HG03135 (cell line): Measurements from ENCODE around the gene CUTA.

Experiments used
- ATAC-seq: cut with Tn5 transposase; IDR thresholded peaks from one replicate; pipeline ENCODE4 v1.9.1; 2021; ENCODE audit warnings: mild to moderate bottlenecking, moderate library complexity; ENCODE audit not compliant: unreplicated experiment

CUTA gene, protein sequence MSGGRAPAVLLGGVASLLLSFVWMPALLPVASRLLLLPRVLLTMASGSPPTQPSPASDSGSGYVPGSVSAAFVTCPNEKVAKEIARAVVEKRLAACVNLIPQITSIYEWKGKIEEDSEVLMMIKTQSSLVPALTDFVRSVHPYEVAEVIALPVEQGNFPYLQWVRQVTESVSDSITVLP

DNA sequence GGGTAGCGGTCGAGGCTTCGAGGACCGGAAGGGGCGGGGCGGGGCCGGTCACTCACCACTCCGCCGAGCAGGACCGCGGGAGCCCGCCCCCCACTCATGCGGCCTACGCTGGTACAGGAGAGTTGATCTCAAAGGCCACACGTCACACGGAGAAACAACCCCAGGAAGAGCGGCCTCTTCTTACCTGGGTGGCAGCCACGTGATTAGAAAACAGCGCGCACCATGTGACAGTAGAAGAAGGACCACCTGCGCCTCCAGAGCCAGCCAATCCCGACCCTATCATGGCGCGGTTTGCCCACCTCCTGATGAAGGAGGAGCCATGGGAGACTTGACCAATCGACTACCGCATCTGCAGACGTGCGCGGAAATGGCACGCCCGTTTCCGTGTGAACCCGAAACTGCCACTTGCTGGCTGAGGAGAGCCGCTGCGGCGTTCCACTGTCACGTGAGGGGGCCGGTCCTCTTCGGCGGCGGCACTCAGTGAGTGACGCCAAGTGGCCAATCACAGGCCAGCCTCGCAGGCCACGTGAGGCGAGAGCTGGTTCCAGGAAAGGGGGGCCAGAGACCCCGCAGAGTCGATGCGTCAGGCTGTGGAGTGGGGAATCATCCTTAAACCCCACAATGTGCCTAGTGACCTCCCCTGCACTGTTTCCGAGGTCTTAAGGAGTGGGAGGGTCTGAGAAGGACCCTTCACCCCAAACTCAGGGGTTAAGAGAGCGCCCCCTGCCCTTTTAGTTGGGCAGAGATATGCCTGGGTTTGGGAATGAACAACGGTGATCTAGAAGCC, at the start of gene CUTA:
Gene CUTA (minus strand): TSS at position 205 of the 787 bp plus-strand sequence. CDS start 107 bp downstream, at position 98.
- peak; percentile 85 for ATAC-seq

DNA sequence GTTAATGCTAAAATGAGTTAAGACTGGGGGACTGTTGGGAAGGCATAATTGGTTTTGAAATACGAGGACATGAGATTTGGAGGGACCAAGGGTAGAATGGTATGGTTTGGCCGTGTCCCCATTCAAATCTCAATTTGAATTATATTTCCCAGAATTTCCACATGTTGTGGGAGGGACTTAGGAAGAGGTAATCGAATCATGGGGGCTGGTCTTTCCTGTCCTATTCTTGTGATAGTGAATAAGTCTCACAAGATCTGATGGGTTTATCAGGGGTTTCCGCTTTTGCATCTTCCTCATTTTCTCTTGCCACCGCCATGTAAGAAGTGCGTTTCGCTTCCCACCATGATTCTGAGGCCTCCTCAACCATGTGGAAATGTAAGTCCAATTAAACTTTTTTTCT, 49.2 kb upstream of the CUTA start:
- no peak for ATAC-seq

DNA sequence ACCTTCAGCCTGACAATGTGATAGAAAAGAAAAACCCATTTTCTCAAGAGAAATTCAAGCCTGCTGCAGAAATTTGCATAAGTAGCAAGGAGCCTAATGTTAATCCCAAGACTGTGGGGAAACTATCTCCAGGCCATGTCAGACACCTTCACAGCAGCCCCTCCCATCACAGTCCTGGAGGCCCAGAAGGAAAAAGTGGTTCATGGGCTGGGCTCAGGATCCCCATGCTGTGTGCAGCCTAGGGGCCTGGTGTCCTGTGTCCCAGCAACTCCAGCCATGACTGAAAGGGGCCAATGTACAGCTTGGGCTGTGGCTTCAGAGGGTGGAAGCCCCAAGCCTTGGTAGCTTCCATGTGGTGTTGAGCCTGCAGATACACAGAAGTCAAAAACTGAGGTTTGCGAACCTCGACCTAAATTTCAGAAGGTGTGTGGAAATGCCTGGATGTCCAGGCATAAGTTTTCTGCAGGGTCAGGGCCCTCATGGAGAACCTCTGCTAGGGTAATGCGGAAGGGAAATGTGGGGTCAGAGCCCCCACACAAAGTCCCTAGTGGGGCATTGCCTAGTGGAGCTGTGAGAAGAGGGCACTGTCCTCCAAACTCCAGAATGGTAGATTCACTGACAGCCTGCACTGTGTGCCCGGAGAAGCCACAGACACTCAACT, 48.3 kb upstream of the CUTA start:
- ATAC-seq = no peak

DNA sequence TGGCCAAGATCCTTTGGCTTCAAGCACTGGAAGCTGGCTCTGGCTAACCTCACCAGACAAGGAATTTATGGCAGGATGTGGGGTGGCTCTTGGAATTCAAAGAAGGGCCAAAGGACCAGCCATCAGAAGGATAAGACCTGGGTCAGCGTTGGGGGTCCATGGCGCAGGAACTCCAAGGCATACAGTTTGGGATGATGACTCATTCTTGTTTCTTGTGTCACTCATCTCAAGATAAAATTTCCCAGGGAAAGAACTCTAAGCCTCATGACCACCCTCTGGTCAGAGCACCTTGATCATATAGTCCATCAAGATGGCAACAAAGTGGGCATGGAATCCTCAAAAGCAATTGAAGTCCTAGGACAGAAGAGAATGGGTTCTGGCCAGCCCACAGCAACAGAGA, 41.3 kb upstream of the CUTA start:
- no peak for ATAC-seq

DNA sequence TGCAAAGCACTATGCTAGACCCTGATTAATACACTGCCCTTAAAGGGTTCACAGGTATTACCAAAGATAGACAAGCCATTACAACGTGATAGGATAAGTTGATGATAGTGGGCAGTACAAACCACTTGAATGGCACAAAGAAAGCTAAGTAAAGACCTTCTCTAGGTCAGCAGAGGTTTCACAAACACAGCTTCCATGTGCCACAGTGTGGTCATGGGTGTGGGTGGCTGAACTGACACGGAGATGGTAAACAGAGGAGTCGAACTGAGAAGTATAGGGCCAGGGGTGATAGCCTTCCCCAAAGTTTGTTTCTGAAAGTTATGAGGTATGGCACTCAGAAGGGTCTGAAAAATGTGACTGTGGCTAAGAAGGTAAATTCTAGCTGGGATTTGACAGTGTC, 40.8 kb upstream of the CUTA start:
- no peak for ATAC-seq

DNA sequence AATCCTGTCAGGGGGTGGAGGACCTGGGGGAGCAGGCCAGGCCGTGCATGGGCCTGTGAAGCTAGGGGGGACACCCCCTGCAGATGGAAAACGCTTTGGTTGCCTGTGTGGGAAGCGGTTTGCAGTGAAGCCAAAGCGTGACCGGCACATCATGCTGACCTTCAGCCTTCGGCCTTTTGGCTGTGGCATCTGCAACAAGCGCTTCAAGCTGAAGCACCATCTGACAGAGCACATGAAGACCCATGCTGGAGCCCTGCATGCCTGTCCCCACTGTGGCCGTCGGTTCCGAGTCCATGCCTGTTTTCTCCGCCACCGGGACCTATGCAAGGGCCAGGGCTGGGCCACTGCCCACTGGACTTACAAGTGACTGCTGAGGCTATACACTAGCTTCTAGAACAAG, 38.2 kb upstream of the CUTA start:
- ATAC-seq = no peak

DNA sequence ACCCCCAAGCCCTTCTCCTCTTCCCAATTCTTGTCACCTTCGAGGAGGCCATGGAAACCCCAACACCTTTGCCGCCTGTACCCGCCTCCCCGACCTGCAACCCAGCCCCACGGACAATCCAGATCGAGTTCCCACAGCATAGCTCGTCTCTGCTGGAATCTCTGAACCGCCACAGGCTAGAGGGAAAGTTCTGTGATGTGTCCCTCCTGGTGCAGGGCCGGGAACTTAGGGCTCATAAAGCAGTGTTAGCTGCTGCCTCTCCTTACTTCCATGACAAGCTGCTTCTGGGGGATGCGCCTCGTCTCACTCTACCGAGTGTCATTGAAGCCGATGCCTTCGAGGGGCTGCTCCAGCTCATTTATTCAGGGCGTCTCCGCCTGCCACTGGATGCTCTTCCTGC, 37.1 kb upstream of the CUTA start:
- ATAC-seq = no peak

DNA sequence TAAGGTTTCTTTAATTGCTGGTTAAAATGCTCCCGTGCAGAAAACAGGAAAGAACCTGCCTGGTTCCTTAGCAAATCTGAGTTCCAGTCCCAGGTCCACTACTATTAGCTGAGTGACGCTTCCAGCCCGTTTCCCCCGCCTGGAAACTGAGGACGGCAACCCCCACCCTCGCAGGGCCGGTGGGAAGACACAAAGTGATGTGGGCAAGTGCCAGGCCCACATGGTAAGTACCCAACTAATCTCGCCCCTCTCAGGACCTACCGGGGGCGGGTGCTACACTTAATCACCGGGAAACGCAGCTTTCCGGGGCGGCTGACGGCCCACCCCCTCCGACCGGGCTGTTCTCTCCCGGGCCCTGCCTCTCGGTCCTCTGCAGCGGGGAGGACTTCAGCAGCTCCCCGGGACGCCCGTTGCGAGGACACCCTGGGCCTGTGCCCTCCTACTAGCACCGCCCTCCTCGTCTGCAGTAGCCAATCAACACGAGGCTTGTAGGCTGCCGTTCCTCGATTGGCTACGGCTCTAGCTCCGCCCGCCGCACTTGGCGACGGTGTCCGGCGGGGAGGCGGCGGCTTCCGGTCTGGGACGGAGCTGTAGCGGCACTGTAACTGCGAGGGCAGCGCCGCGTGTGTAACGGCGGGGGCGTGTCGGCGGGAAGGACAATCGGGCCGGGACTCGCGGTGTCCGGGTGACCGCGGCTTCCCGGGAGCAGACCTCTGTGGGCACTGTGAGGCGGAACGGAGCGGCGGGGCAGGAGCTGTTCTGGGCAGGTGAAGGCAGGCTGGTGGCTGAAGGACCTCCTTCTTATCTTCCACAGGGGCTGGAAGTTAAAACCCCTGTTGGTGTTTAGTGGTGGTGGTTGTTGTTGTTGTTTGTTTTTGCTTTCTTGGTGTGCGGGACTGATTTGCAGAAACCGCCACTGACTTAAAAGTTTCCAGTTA, 36.4 kb upstream of the CUTA start, which contains the start of gene ZBTB9:
Gene ZBTB9 (plus strand): TSS at position 568 of the 938 bp plus-strand sequence. CDS start 525 bp downstream, outside the sequence.
- ATAC-seq = peak; percentile 97

DNA sequence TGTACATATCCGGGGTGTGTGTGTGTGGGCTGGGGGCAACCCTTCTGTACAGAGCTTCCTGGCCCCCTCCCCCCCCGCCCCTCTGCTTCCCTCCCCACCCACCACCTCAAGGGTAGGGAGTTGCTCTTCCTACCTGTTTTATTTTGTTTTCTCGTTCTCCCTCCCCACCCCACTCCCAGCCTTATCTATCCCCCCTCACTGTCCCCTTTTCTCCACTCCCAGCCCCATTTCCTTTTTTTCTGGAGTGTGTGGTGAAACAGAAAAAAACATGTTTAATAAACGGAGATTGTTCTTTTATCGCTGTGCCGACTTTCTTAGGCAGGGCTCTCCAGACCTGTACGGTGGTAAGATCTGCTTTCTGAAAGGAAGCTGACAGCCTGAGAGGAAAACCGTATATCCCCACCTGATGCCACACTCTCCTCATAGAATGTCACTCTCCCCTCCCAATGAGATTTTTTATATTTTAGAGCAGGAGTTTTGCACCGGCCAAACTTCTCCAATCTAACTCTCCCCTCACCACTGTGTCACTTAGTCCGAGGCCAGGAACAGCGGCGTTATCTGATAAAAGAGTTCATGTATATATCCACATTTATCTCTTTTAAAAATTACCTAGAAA, 35.6 kb upstream of the CUTA start:
- no peak for ATAC-seq

DNA sequence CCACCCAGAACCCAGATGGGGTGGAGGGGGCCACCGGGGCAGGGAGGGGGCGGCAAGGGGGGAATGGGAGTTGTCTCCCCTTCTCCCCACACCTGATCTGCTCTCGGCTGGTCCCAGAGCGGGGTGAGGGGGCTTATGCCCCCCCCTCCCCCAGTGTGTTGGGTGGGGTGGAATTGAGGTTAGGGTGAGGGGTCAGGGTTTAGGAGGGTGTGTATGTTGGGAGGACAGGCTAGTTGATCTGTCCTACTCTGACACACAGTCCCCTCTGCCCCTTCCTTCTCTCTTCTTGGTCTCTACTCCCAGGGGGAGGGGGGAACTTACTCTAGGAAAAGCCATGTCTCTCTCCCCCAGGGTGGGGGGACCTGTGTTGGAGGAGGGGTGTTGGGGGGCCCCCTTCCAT, 34.6 kb upstream of the CUTA start:
- ATAC-seq = no peak

DNA sequence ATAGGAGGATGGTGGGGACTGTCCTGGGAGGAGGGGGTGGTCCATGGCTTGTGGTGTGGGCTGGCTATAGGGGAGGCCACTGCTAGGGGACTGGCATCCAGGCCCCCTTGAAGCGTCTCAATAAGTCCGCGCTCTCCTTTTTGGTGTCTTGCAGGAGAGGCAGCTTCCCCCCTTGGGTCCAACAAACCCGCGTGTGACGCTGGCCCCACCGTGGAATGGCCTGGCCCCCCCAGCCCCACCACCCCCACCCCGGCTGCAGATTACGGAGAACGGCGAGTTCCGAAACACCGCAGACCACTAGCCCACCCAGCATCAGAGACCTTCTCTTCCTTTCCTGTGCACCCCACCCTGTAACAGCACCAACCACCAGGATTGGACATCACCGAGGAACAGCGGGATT, 33.7 kb upstream of the CUTA start:
- no peak for ATAC-seq

DNA sequence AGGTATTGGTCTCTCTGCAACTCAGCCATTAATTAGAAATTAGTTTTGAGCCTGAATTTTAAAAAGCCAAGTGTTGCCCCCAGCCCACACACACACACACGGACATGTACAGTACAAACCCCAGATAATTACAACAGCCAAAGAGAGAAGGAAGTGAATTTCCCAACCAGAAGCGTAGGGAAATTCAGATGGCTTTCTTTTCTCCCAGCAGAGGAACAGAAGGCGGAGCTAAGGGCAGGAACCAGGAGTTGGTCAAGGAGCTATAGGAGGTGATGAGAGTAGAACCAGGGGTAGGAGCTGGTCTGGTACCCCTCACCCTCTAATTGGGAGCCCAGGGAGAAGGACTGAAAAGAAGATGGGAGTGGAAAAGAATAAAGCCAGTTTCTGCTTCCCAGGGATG, 32.5 kb upstream of the CUTA start:
- no peak for ATAC-seq

DNA sequence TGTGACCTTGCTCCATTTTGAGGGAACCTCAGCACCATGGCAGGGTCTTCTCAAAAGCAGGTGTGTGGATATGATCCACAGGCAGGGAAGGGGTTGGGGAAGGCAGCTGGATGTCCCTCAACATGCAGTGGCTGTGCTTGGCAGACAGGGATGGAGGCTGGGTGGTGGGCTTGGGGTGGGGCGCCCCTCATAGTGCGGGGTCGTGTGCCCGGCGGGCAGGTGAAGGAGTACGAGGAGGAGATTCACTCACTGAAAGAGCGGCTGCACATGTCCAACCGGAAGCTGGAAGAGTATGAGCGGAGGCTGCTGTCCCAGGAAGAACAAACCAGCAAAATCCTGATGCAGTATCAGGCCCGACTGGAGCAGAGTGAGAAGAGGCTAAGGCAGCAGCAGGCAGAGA, 28.4 kb upstream of the CUTA start:
- no peak for ATAC-seq

DNA sequence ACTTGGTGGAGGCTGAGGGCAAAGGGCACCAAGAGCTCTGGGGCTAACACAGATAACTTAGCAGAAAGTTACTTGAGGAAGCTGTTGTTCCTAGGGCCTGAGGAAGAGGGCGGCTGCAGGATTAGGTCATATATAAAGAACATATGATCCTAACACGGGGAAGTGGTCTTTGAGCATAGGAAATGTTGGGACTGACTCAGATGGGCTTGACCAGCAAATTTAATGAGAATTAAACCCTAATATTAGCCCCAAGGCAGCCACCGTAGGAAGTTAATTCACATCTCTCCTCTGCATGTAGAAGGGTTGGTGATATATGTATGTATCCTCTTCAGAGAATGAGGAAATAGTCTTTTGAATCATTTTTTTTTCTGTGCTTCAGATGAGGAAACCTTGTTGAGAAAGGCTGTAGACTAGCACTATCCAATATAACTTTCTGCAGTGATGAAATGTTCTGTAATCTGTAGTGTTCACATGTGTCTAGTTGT, 27.3 kb upstream of the CUTA start:
- no peak for ATAC-seq

DNA sequence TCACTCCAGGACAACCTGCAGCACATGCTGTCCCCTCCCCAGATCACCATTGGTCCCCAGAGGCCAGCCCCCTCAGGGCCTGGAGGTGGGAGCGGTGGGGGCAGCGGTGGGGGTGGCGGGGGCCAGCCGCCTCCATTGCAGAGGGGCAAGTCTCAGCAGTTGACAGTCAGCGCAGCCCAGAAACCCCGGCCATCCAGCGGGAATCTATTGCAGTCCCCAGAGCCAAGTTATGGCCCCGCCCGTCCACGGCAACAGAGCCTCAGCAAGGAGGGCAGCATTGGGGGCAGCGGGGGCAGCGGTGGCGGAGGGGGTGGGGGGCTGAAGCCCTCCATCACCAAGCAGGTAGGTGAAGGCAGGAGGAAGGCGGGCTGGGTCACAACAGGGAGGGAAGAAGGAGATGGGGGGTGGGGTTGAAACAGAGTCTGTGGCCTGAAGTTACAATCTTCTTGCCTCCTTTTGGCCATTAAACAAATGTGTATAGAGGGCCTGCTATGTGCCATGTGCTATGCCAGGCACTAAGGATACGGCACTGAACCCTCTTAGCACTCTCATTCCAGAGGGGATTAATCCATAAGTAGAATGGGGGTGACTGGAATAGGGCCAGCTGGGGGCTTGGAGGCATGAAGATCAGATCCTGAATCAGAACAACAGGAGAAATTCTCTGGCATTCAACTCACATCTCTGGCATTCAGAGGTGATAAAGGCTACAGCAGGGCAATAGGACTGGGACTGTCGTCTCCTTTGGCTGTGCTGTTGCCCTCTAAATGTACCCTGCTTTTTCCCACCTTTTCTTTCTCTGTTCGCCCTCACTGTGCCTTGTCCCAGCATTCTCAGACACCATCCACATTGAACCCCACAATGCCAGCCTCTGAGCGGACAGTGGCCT, 26.0 kb upstream of the CUTA start:
- no peak for ATAC-seq

DNA sequence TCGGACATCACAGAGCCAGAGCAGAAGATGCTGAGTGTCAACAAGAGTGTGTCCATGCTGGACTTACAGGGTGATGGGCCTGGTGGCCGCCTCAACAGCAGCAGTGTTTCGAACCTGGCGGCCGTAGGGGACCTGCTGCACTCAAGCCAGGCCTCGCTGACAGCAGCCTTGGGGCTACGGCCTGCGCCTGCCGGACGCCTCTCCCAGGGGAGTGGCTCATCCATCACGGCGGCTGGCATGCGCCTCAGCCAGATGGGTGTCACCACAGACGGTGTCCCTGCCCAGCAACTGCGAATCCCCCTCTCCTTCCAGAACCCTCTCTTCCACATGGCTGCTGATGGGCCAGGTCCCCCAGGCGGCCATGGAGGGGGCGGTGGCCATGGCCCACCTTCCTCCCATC, 25.1 kb upstream of the CUTA start:
- ATAC-seq = no peak

DNA sequence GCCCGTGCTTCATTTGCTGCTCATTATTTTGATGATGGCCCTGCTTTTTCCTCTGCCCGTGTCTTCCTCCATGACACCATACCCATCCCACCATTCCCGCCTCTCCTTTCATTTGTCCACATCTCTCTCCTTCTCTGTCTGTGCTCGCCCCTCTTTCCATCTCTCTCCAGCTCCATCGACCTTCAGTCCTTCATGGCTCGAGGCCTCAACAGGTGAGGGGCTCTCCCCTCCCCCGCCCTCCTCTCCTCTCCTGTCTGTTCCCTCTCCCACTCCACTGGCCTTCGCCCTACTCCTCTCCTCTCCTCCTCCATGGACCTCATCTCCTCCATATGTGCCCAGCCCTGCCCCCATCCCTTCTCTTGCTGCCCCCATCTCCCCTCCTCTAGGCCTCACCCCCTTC, 24.4 kb upstream of the CUTA start:
- no peak for ATAC-seq

DNA sequence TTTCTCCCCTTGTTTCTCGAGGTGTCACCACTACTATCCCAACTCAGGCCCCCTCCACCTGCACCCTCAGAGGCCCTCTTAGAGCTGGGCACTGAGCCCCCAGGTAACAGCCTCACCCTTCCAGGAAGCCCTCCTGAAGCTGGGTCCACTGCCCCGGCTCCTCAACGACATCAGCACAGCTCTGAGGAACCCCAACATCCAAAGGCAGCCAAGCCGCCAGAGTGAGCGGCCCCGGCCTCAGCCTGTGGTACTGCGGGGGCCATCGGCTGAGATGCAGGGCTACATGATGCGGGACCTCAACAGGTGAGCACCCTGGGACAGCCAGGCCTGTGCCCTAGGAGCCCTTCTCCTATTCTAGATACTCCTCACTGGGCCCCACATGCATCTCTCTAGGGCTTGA, 23.6 kb upstream of the CUTA start:
- ATAC-seq = no peak

DNA sequence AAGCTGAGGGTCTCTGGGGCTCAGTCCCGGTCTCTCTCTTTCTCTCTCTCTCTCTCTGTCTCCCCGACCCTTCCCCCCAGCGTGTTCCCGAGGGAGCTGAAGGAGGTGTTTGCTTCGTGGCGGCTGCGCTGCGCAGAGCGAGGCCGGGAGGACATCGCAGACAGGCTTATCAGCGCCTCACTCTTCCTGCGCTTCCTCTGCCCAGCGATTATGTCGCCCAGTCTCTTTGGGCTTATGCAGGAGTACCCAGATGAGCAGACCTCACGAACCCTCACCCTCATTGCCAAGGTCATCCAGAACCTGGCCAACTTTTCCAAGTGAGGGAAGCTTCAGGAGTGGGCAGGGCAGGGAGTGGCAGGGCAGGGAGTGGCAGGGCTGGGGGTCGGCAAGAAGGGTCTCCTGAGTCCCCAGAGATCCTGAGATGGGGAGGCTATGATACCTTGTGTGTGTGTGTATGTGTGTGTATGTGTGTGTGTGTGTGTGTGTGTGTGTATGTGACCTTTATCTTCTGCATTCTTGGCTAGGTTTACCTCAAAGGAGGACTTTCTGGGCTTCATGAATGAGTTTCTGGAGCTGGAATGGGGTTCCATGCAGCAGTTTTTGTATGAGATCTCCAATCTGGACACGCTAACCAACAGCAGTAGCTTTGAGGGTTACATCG, 22.9 kb upstream of the CUTA start:
- ATAC-seq = no peak
